ENCODE data around the gene DPP9. TPM values are rescaled to one million over a fixed set of nuclear protein-coding genes. Genes with fewer than 3 reads are reported as not detected.

The DPP9 gene
- total RNA-seq, 2 donors from 2014 or later: 36.8 to 48.8 TPM

DNA sequence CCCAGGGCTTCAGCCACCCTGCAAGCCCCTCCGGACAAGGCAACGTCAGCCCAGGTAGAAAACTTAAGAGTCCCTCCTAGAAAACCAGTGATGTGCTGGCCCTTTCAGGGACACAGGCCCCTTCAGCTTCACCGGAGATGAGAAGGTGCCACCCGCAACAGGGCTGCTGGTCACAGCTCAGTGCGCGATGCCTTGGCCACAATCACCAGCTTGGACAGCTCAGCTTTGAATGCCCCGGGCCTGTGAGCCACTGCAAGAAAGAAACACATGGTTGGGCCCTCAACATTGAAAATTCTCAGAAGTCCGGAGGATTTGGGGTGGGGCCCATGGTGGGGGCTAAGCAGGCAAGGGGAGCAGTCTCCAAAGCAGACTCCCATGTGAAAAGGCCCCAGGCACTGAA, 65.8 kb downstream of the DPP9 start:
- H3K27me3 ChIP-seq (ENCODE audit: control insufficient read depth, insufficient read depth, low read length, poor library complexity, severe bottlenecking): no peaks in the 10 kb centered on the region
- no peak overlapping the region for H3K9ac ChIP-seq (ENCODE audit: extremely low read depth, low read length, poor library complexity, severe bottlenecking)
- no peak overlapping the region for H3K4me3 ChIP-seq (ENCODE audit: low read length)
- no peak for DNase-seq
- H3K9me3 ChIP-seq (ENCODE audit: control insufficient read depth, low read length): no peaks in the 10 kb centered on the region
- H3K27ac Mint-ChIP-seq: no peak overlapping the region
- no peaks in the 10 kb centered on the region for H3K4me1 ChIP-seq (ENCODE audit: control insufficient read depth, insufficient read depth, low read length)
- no peak overlapping the region for H3K27ac ChIP-seq (ENCODE audit: low read depth, low read length)
- peaks cover 50% of the 10 kb centered on the region for H3K36me3 ChIP-seq (ENCODE audit: control insufficient read depth, insufficient read depth, low read length)
- TF ChIP-seq, protein P1, sequence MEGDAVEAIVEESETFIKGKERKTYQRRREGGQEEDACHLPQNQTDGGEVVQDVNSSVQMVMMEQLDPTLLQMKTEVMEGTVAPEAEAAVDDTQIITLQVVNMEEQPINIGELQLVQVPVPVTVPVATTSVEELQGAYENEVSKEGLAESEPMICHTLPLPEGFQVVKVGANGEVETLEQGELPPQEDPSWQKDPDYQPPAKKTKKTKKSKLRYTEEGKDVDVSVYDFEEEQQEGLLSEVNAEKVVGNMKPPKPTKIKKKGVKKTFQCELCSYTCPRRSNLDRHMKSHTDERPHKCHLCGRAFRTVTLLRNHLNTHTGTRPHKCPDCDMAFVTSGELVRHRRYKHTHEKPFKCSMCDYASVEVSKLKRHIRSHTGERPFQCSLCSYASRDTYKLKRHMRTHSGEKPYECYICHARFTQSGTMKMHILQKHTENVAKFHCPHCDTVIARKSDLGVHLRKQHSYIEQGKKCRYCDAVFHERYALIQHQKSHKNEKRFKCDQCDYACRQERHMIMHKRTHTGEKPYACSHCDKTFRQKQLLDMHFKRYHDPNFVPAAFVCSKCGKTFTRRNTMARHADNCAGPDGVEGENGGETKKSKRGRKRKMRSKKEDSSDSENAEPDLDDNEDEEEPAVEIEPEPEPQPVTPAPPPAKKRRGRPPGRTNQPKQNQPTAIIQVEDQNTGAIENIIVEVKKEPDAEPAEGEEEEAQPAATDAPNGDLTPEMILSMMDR (conservative IDR thresholded peaks at IDR 0.05): no peak
- no peaks in the 10 kb centered on the region for H3K27me3 Mint-ChIP-seq (ENCODE audit: insufficient read depth)
- H3K36me3 Mint-ChIP-seq (ENCODE audit: low read depth): peaks cover 53% of the 10 kb centered on the region
- H3K4me3 Mint-ChIP-seq: no peak overlapping the region
- WGBS, 2 experiments (ENCODE audit: insufficient coverage in 1 of 2, insufficient read length in 1 of 2): 95 to 99% methylated on average over 8 of the region's 8 CpGs
- H3K9me3 Mint-ChIP-seq: no peaks in the 10 kb centered on the region
- no peaks in the 10 kb centered on the region for H3K4me1 Mint-ChIP-seq

DNA sequence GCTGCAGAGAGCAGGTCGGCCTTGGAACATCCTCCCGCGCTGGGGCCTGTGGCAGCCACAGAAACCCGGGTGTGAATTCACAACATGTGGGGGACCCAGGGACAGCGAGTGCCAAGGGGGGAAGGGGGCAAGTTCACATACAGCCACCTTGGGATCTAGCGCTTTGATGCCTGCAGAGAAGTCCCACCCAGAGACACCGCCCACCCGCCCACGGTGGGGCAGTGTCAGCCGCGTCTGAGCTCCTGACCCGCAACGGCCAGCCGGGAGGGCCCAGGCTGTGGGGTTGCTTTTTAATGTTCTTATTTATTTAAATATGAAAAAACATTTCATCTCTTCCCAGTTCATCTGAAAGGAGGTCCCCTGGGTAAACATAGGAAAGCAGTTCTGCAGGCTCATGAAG, 66.4 kb downstream of the DPP9 start:
- Mint-ChIP-seq H3K27me3 (ENCODE audit: insufficient read depth) (no peaks in the 10 kb centered on the region), H3K9me3 (no peaks in the 10 kb centered on the region), H3K4me3 (no peak overlapping the region), H3K36me3 (ENCODE audit: low read depth) (peaks cover 51% of the 10 kb centered on the region), H3K4me1 (no peaks in the 10 kb centered on the region), H3K27ac (no peak overlapping the region)
- Histone ChIP-seq H3K4me1 (ENCODE audit: control insufficient read depth, insufficient read depth, low read length) (no peaks in the 10 kb centered on the region), H3K27ac (ENCODE audit: low read depth, low read length) (no peak overlapping the region), H3K9me3 (ENCODE audit: control insufficient read depth, low read length) (no peaks in the 10 kb centered on the region), H3K9ac (ENCODE audit: extremely low read depth, low read length, poor library complexity, severe bottlenecking) (no peak overlapping the region), H3K36me3 (ENCODE audit: control insufficient read depth, insufficient read depth, low read length) (peaks cover 50% of the 10 kb centered on the region), H3K27me3 (ENCODE audit: control insufficient read depth, insufficient read depth, low read length, poor library complexity, severe bottlenecking) (no peaks in the 10 kb centered on the region), H3K4me3 (ENCODE audit: low read length) (no peak overlapping the region)
- no peak for DNase-seq
- 88 to 92% methylated on average over 3 to 11 of the region's 14 CpGs for WGBS, 2 experiments (ENCODE audit: insufficient coverage in 1 of 2, insufficient read length in 1 of 2)
- TF ChIP-seq, protein P1 (conservative IDR thresholded peaks at IDR 0.05): no peak

GRCh38 chr19:4656102-4656501, 67.5 kb downstream of the DPP9 start:
- Histone ChIP-seq H3K4me1 (ENCODE audit: control insufficient read depth, insufficient read depth, low read length) (no peaks in the 10 kb centered on the region), H3K27me3 (ENCODE audit: control insufficient read depth, insufficient read depth, low read length, poor library complexity, severe bottlenecking) (no peaks in the 10 kb centered on the region), H3K9ac (ENCODE audit: extremely low read depth, low read length, poor library complexity, severe bottlenecking) (no peak overlapping the region), H3K27ac (ENCODE audit: low read depth, low read length) (no peak overlapping the region), H3K9me3 (ENCODE audit: control insufficient read depth, low read length) (no peaks in the 10 kb centered on the region), H3K36me3 (ENCODE audit: control insufficient read depth, insufficient read depth, low read length) (peaks cover 50% of the 10 kb centered on the region), H3K4me3 (ENCODE audit: low read length) (no peak overlapping the region)
- DNase-seq: no peak
- Mint-ChIP-seq H3K27ac (no peak overlapping the region), H3K9me3 (no peaks in the 10 kb centered on the region), H3K36me3 (ENCODE audit: low read depth) (peaks cover 47% of the 10 kb centered on the region), H3K4me1 (no peaks in the 10 kb centered on the region), H3K4me3 (no peak overlapping the region), H3K27me3 (ENCODE audit: insufficient read depth) (no peaks in the 10 kb centered on the region)
- WGBS, 2 experiments (ENCODE audit: insufficient coverage in 1 of 2, insufficient read length in 1 of 2): 95 to 97% methylated on average over 7 to 8 of the region's 8 CpGs
- TF ChIP-seq, protein P1 (conservative IDR thresholded peaks at IDR 0.05): no peak
